ENCODE data around the gene PIGR.

GRCh38 chr1:206939841-206940587, 6.3 kb downstream of the PIGR start:
- TF ChIP-seq POLR2A (IDR thresholded peaks at IDR 0.05; ENCODE audit: low read depth, low read length) (no peak), CTCF (conservative IDR thresholded peaks at IDR 0.05; ENCODE audit: low read depth, low read length) (no peak), RFX5 (IDR thresholded peaks at IDR 0.05; ENCODE audit: low read depth, low read length) (no peak), RCOR1 (IDR thresholded peaks at IDR 0.05; ENCODE audit: insufficient replicate concordance, low read length) (no peak), RAD21 (IDR thresholded peaks at IDR 0.05; ENCODE audit: low read length) (no peak), FOS (IDR thresholded peaks at IDR 0.05; ENCODE audit: low read depth, low read length) (no peak), MXI1 (IDR thresholded peaks at IDR 0.05; ENCODE audit: borderline replicate concordance, low read depth, low read length) (no peak), SMC3 (IDR thresholded peaks at IDR 0.05; ENCODE audit: low read depth, low read length) (no peak), CHD1 (IDR thresholded peaks at IDR 0.05; ENCODE audit: low read depth, low read length) (no peak), MAZ (IDR thresholded peaks at IDR 0.05; ENCODE audit: borderline replicate concordance, low read depth, low read length) (no peak), NFE2L2 (IDR thresholded peaks at IDR 0.05; ENCODE audit: low read depth, low read length) (no peak), MAFK (IDR thresholded peaks at IDR 0.05; ENCODE audit: low read depth, low read length) (no peak)
- TF ChIP-seq, protein P1, sequence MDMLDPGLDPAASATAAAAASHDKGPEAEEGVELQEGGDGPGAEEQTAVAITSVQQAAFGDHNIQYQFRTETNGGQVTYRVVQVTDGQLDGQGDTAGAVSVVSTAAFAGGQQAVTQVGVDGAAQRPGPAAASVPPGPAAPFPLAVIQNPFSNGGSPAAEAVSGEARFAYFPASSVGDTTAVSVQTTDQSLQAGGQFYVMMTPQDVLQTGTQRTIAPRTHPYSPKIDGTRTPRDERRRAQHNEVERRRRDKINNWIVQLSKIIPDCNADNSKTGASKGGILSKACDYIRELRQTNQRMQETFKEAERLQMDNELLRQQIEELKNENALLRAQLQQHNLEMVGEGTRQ (IDR thresholded peaks at IDR 0.05; ENCODE audit: low read depth, low read length), result no peak

Data from IMR-90 (cell line).